Measurements from ENCODE around the gene PARP1. TPM values are rescaled to one million over a fixed set of nuclear protein-coding genes. Genes with fewer than 3 reads are reported as not detected.

PARP1 gene
- total RNA-seq, 1 experiment from 2014 or later = 127 TPM

DNA sequence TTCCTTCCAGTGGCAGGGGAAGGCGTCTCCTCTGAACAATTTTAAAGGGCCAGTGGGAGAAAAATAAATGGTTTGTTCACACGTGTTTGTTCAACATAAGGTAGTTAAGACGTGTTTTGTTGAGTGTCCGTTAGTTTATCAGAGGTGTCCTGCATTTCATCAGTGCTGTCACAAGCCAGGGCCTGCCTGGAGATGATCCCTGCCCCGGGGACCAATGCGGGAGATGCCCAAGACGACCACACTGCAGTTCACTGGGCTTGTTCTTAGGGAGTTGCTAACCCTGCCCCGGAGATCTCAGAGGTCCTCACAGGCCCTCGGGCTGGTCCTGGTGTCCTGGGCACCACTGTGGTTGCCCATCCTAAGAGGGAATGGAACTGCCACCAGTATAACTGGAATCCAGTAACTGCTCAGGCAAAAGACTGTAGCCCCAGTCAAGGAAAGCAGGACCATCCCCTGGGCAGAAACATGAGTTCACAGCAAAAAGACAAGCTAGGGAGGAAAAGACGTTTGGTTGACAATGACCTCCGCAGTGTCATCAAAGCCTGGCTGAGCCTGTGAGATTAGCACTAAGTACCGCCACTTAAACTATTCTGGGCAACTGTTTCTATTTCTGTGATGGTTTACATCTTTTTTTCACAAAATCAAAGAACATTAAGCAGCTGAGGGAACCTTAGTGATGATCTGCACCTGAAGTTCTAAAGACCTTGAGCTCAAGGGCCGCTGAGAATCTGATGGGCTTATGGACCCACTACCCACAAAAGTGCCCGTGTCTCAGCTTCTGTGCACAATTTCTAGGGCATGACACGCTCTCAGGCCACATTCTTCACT, 54.0 kb downstream of the PARP1 start:
- DNase-seq (ENCODE audit: low read depth, low spot score) = no peak
- in situ Hi-C loops (cut with HindIII; ENCODE audit: low pct_unique_long_range_greater_than_20kb, low sequenced_read_pairs) (no loop called here), intact Hi-C loops (cut with micrococcal nuclease; ENCODE audit: unreplicated experiment) (no loop called here)
- no peaks in the 10 kb centered on the region for H3K4me1 ChIP-seq (ENCODE audit: control insufficient read depth, insufficient read depth, low read length)
- no peak overlapping the region for H3K27ac ChIP-seq (ENCODE audit: low read length)
- POLR2A ChIA-PET = no interaction called here
- TF ChIP-seq, protein P1, sequence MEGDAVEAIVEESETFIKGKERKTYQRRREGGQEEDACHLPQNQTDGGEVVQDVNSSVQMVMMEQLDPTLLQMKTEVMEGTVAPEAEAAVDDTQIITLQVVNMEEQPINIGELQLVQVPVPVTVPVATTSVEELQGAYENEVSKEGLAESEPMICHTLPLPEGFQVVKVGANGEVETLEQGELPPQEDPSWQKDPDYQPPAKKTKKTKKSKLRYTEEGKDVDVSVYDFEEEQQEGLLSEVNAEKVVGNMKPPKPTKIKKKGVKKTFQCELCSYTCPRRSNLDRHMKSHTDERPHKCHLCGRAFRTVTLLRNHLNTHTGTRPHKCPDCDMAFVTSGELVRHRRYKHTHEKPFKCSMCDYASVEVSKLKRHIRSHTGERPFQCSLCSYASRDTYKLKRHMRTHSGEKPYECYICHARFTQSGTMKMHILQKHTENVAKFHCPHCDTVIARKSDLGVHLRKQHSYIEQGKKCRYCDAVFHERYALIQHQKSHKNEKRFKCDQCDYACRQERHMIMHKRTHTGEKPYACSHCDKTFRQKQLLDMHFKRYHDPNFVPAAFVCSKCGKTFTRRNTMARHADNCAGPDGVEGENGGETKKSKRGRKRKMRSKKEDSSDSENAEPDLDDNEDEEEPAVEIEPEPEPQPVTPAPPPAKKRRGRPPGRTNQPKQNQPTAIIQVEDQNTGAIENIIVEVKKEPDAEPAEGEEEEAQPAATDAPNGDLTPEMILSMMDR (IDR thresholded peaks at IDR 0.05) = no peak
- TF ChIP-seq, protein P2, sequence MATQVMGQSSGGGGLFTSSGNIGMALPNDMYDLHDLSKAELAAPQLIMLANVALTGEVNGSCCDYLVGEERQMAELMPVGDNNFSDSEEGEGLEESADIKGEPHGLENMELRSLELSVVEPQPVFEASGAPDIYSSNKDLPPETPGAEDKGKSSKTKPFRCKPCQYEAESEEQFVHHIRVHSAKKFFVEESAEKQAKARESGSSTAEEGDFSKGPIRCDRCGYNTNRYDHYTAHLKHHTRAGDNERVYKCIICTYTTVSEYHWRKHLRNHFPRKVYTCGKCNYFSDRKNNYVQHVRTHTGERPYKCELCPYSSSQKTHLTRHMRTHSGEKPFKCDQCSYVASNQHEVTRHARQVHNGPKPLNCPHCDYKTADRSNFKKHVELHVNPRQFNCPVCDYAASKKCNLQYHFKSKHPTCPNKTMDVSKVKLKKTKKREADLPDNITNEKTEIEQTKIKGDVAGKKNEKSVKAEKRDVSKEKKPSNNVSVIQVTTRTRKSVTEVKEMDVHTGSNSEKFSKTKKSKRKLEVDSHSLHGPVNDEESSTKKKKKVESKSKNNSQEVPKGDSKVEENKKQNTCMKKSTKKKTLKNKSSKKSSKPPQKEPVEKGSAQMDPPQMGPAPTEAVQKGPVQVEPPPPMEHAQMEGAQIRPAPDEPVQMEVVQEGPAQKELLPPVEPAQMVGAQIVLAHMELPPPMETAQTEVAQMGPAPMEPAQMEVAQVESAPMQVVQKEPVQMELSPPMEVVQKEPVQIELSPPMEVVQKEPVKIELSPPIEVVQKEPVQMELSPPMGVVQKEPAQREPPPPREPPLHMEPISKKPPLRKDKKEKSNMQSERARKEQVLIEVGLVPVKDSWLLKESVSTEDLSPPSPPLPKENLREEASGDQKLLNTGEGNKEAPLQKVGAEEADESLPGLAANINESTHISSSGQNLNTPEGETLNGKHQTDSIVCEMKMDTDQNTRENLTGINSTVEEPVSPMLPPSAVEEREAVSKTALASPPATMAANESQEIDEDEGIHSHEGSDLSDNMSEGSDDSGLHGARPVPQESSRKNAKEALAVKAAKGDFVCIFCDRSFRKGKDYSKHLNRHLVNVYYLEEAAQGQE (IDR thresholded peaks at IDR 0.05; ENCODE audit: insufficient read depth in 1 of 2, low read depth in 2 of 2, low read length in 1 of 2) = no peak
- no peaks in the 10 kb centered on the region for H3K36me3 ChIP-seq (ENCODE audit: control insufficient read depth, insufficient read depth, low read length)
- ATAC-seq = no peak
- H3K9me3 ChIP-seq (ENCODE audit: control insufficient read depth, insufficient read depth, low read depth, low read length) = no peaks in the 10 kb centered on the region
- CTCF ChIA-PET = no interaction called here
- H3K4me3 ChIP-seq (ENCODE audit: low read depth in 2 of 2, low read length in 2 of 2) = no peak overlapping the region
- no peaks in the 10 kb centered on the region for H3K27me3 ChIP-seq (ENCODE audit: control insufficient read depth, insufficient read depth, low read length)
- no TSS peak for BruUV-seq (replicated peaks)

DNA sequence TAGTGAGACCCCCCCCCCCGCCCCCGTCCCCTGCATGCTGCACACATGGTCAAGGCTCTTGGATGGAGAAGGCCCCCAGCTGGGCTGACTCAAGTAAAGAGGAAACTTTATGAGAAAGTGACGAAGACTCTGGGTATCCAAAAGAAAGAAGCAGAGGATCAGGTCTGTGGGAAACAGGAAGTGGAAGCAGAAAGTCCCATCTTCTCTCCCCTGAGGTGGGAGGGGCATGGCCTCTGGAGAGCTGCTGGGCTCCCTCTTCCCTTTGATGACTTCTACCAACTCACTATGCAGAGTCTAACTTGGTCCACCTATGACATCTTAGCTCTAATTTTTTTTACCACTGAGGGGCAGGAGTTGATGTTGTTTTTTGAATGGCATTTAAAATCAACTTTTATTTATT, 56.2 kb downstream of the PARP1 start:
- H3K4me3 ChIP-seq (ENCODE audit: low read depth in 2 of 2, low read length in 2 of 2) = no peak overlapping the region
- BruUV-seq (replicated peaks) = no TSS peak
- no peaks in the 10 kb centered on the region for H3K27me3 ChIP-seq (ENCODE audit: control insufficient read depth, insufficient read depth, low read length)
- no peaks in the 10 kb centered on the region for H3K36me3 ChIP-seq (ENCODE audit: control insufficient read depth, insufficient read depth, low read length)
- ATAC-seq = no peak
- intact Hi-C loops (cut with micrococcal nuclease; ENCODE audit: unreplicated experiment) = no loop called here
- in situ Hi-C loops (cut with HindIII; ENCODE audit: low pct_unique_long_range_greater_than_20kb, low sequenced_read_pairs) = no loop called here
- no peak overlapping the region for H3K27ac ChIP-seq (ENCODE audit: low read length)
- CTCF ChIA-PET = no interaction called here
- no peaks in the 10 kb centered on the region for H3K4me1 ChIP-seq (ENCODE audit: control insufficient read depth, insufficient read depth, low read length)
- POLR2A ChIA-PET = no interaction called here
- no peaks in the 10 kb centered on the region for H3K9me3 ChIP-seq (ENCODE audit: control insufficient read depth, insufficient read depth, low read depth, low read length)
- no peak for DNase-seq (ENCODE audit: low read depth, low spot score)
- TF ChIP-seq, protein P1 (IDR thresholded peaks at IDR 0.05) = no peak
- TF ChIP-seq, protein P2 (IDR thresholded peaks at IDR 0.05; ENCODE audit: insufficient read depth in 1 of 2, low read depth in 2 of 2, low read length in 1 of 2) = no peak
- no peak for TF ChIP-seq SIN3A (IDR thresholded peaks at IDR 0.05; ENCODE audit: borderline replicate concordance, insufficient read depth, low read depth, low read length)
- no peak for TF ChIP-seq POLR2AphosphoS5 (IDR thresholded peaks at IDR 0.05; ENCODE audit: low read depth, low read length)
- TF ChIP-seq TCF7L2 (IDR thresholded peaks at IDR 0.05; ENCODE audit: low read depth, low read length) = no peak
